ENCODE results near the gene OR2H1.

Gene OR2H1

DNA sequence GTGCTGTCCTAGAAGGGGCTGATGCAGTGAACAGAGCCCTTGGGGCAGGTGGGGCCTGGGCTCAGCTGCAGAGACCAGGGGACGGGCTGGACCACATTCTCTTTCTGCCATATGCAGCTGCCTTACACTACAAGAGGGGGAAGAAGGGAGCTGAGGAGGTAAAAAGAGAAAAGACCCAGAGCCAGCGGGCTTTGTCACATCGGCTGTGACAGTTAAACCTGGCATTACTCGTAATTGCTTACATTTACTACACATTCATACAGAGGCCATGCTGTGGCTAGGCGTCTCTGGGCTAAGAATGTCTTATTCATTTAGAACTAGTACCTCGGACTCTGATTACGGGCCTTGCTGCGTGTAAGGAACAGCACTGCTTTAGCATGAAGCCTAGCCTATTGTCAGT lies 43.6 kb downstream of the OR2H1 start:
- no peaks in the 10 kb centered on the region for H3K9me2 ChIP-seq (replicated peaks; ENCODE audit: control insufficient read depth, low read length)
- no peaks in the 10 kb centered on the region for H3K9me3 ChIP-seq (ENCODE audit: control insufficient read depth, insufficient read depth, low read length)
- no peak for TF ChIP-seq CTCF (IDR thresholded peaks at IDR 0.05; ENCODE audit: low read depth, low read length, poor library complexity, severe bottlenecking)
- no peak for TF ChIP-seq EZH2phosphoT487 (IDR thresholded peaks at IDR 0.05; ENCODE audit: borderline replicate concordance, low read length)
- no peaks in the 10 kb centered on the region for H3K27me3 ChIP-seq (ENCODE audit: control insufficient read depth, low read length)
- H3K4me2 ChIP-seq (ENCODE audit: low read length): no peak overlapping the region
- H3K4me1 ChIP-seq (ENCODE audit: control insufficient read depth, low read length): no peaks in the 10 kb centered on the region
- H3K79me2 ChIP-seq (ENCODE audit: control insufficient read depth, low read length): no peaks in the 10 kb centered on the region
- no peaks in the 10 kb centered on the region for H3K36me3 ChIP-seq (ENCODE audit: control insufficient read depth, low read length)
- H3K27ac ChIP-seq (ENCODE audit: low read depth, low read length): no peak overlapping the region
- H3F3A ChIP-seq (ENCODE audit: control insufficient read depth, insufficient read depth): no peaks in the 10 kb centered on the region
- H3K4me3 ChIP-seq (ENCODE audit: low read length): no peak overlapping the region
- H4K20me1 ChIP-seq (ENCODE audit: control insufficient read depth, insufficient read depth, low read depth, low read length): no peaks in the 10 kb centered on the region

GRCh38 chr6:29501106-29501505 lies 44.2 kb downstream of the OR2H1 start:
- H3K27ac ChIP-seq (ENCODE audit: low read depth, low read length): no peak overlapping the region
- no peaks in the 10 kb centered on the region for H3K27me3 ChIP-seq (ENCODE audit: control insufficient read depth, low read length)
- H3K4me2 ChIP-seq (ENCODE audit: low read length): no peak overlapping the region
- H3K36me3 ChIP-seq (ENCODE audit: control insufficient read depth, low read length): no peaks in the 10 kb centered on the region
- H3K79me2 ChIP-seq (ENCODE audit: control insufficient read depth, low read length): no peaks in the 10 kb centered on the region
- no peaks in the 10 kb centered on the region for H3K9me3 ChIP-seq (ENCODE audit: control insufficient read depth, insufficient read depth, low read length)
- H3K4me1 ChIP-seq (ENCODE audit: control insufficient read depth, low read length): no peaks in the 10 kb centered on the region
- no peaks in the 10 kb centered on the region for H3K9me2 ChIP-seq (replicated peaks; ENCODE audit: control insufficient read depth, low read length)
- no peaks in the 10 kb centered on the region for H4K20me1 ChIP-seq (ENCODE audit: control insufficient read depth, insufficient read depth, low read depth, low read length)
- no peak overlapping the region for H3K4me3 ChIP-seq (ENCODE audit: low read length)
- H3F3A ChIP-seq (ENCODE audit: control insufficient read depth, insufficient read depth): no peaks in the 10 kb centered on the region
- TF ChIP-seq EZH2phosphoT487 (IDR thresholded peaks at IDR 0.05; ENCODE audit: borderline replicate concordance, low read length) (no peak), CTCF (IDR thresholded peaks at IDR 0.05; ENCODE audit: low read depth, low read length, poor library complexity, severe bottlenecking) (no peak)

DNA sequence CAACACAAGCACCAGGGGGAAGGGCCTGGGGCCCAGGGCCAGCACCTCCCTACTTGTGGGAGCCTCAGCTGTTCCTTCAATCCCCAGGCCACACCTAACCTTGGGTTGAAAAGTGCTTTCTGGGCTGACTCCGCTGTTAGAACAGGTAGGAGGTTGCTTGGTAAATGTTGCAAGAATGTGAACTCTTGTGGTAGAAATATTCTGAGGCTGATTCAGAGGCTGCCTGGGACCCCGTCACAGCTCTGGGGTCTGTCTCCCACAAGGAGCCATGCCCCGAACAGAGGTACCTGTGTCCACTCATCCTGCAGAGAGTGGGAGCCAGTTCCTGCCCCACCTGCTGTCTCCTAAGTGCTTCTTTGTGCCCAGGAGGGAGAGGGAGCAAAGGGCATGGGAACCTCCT lies 45.2 kb downstream of the OR2H1 start:
- H3K79me2 ChIP-seq (ENCODE audit: control insufficient read depth, low read length): no peaks in the 10 kb centered on the region
- H3K9me2 ChIP-seq (replicated peaks; ENCODE audit: control insufficient read depth, low read length): no peaks in the 10 kb centered on the region
- no peak for TF ChIP-seq EZH2phosphoT487 (IDR thresholded peaks at IDR 0.05; ENCODE audit: borderline replicate concordance, low read length)
- TF ChIP-seq CTCF (IDR thresholded peaks at IDR 0.05; ENCODE audit: low read depth, low read length, poor library complexity, severe bottlenecking): no peak
- H3K27me3 ChIP-seq (ENCODE audit: control insufficient read depth, low read length): no peaks in the 10 kb centered on the region
- H3F3A ChIP-seq (ENCODE audit: control insufficient read depth, insufficient read depth): no peaks in the 10 kb centered on the region
- H3K4me2 ChIP-seq (ENCODE audit: low read length): no peak overlapping the region
- H3K4me1 ChIP-seq (ENCODE audit: control insufficient read depth, low read length): no peaks in the 10 kb centered on the region
- H4K20me1 ChIP-seq (ENCODE audit: control insufficient read depth, insufficient read depth, low read depth, low read length): no peaks in the 10 kb centered on the region
- no peak overlapping the region for H3K27ac ChIP-seq (ENCODE audit: low read depth, low read length)
- no peaks in the 10 kb centered on the region for H3K36me3 ChIP-seq (ENCODE audit: control insufficient read depth, low read length)
- H3K9me3 ChIP-seq (ENCODE audit: control insufficient read depth, insufficient read depth, low read length): no peaks in the 10 kb centered on the region
- no peak overlapping the region for H3K4me3 ChIP-seq (ENCODE audit: low read length)

DNA sequence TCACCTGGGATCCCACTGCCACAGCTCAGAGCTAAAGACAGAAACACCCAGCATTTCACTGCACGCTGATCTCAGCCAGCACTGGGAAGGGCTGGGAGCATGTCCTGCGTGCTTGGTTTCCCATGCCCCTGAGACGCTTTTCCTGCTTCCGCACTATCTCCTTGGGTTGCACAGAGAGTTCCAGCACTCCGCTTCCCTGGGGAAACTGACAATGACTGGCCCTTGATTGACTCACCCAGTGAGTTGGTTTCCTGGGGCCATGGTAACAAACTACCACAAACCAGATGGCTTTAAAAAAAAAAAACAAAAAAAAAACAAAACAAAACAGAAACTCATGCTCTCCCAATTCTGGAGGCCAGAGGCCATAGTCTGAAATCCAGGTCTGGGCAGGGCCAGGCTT lies 45.6 kb downstream of the OR2H1 start:
- H3K9me3 ChIP-seq (ENCODE audit: control insufficient read depth, insufficient read depth, low read length): no peaks in the 10 kb centered on the region
- H4K20me1 ChIP-seq (ENCODE audit: control insufficient read depth, insufficient read depth, low read depth, low read length): no peaks in the 10 kb centered on the region
- no peaks in the 10 kb centered on the region for H3F3A ChIP-seq (ENCODE audit: control insufficient read depth, insufficient read depth)
- TF ChIP-seq CTCF (IDR thresholded peaks at IDR 0.05; ENCODE audit: low read depth, low read length, poor library complexity, severe bottlenecking) (no peak), EZH2phosphoT487 (IDR thresholded peaks at IDR 0.05; ENCODE audit: borderline replicate concordance, low read length) (no peak)
- no peaks in the 10 kb centered on the region for H3K36me3 ChIP-seq (ENCODE audit: control insufficient read depth, low read length)
- no peak overlapping the region for H3K4me2 ChIP-seq (ENCODE audit: low read length)
- H3K9me2 ChIP-seq (replicated peaks; ENCODE audit: control insufficient read depth, low read length): no peaks in the 10 kb centered on the region
- H3K27me3 ChIP-seq (ENCODE audit: control insufficient read depth, low read length): no peaks in the 10 kb centered on the region
- H3K79me2 ChIP-seq (ENCODE audit: control insufficient read depth, low read length): no peaks in the 10 kb centered on the region
- H3K4me3 ChIP-seq (ENCODE audit: low read length): no peak overlapping the region
- no peaks in the 10 kb centered on the region for H3K4me1 ChIP-seq (ENCODE audit: control insufficient read depth, low read length)
- H3K27ac ChIP-seq (ENCODE audit: low read depth, low read length): no peak overlapping the region
